ENCODE measurements around the gene MYO15B.

Gene MYO15B

GRCh38 chr17:75589919-75590303 lies 2.3 kb downstream of the MYO15B start:
- H3K4me1 ChIP-seq (ENCODE audit: insufficient read depth, low read length, poor library complexity, severe bottlenecking): peaks cover 12% of the 10 kb centered on the region
- no peak for TF ChIP-seq EZH2phosphoT487 (IDR thresholded peaks at IDR 0.05; ENCODE audit: borderline replicate concordance)
- TF ChIP-seq CTCF (conservative IDR thresholded peaks at IDR 0.05; ENCODE audit: low read length): no peak
- peaks cover 9% of the 10 kb centered on the region; the same call in 1 of the 2 replicates for H3K79me2 ChIP-seq (ENCODE audit: insufficient read depth, low read length)
- H3K9ac ChIP-seq (ENCODE audit: low read depth, low read length, poor library complexity, severe bottlenecking): peak overlapping the region; percentile 69
- no peaks in the 10 kb centered on the region for H3F3A ChIP-seq (ENCODE audit: low read depth)
- H3K9me3 ChIP-seq (ENCODE audit: insufficient read depth, low read depth, low read length): no peaks in the 10 kb centered on the region
- no peaks in the 10 kb centered on the region for H3K36me3 ChIP-seq (ENCODE audit: insufficient read depth, low read length)
- H3K9me2 ChIP-seq (replicated peaks; ENCODE audit: low read depth, low read length): no peaks in the 10 kb centered on the region
- H3K27me3 ChIP-seq (ENCODE audit: insufficient read depth, low read length, poor library complexity, severe bottlenecking): no peaks in the 10 kb centered on the region
- peak overlapping the region; percentile 70 for H3K4me2 ChIP-seq (ENCODE audit: low read depth, low read length, poor library complexity, severe bottlenecking)
- H2AFZ ChIP-seq (ENCODE audit: low read length): no peak overlapping the region
- peak overlapping the region; percentile 73 for H3K4me3 ChIP-seq (ENCODE audit: low read length, poor library complexity, severe bottlenecking)
- peaks cover 4% of the 10 kb centered on the region for H4K20me1 ChIP-seq (ENCODE audit: insufficient read depth, low read length, poor library complexity, severe bottlenecking)

GRCh38 chr17:75590314-75590761 lies 2.7 kb downstream of the MYO15B start:
- peak overlapping the region; percentile 69 for H3K9ac ChIP-seq (ENCODE audit: low read depth, low read length, poor library complexity, severe bottlenecking)
- H3K27me3 ChIP-seq (ENCODE audit: insufficient read depth, low read length, poor library complexity, severe bottlenecking): no peaks in the 10 kb centered on the region
- H3K9me2 ChIP-seq (replicated peaks; ENCODE audit: low read depth, low read length): no peaks in the 10 kb centered on the region
- H3K9me3 ChIP-seq (ENCODE audit: insufficient read depth, low read depth, low read length): no peaks in the 10 kb centered on the region
- H3K4me2 ChIP-seq (ENCODE audit: low read depth, low read length, poor library complexity, severe bottlenecking): peak overlapping the region; percentile 70
- H3K79me2 ChIP-seq (ENCODE audit: insufficient read depth, low read length): peaks cover 9% of the 10 kb centered on the region; the same call in 1 of the 2 replicates
- peak overlapping the region; percentile 73 for H3K4me3 ChIP-seq (ENCODE audit: low read length, poor library complexity, severe bottlenecking)
- peaks cover 4% of the 10 kb centered on the region for H4K20me1 ChIP-seq (ENCODE audit: insufficient read depth, low read length, poor library complexity, severe bottlenecking)
- H3K36me3 ChIP-seq (ENCODE audit: insufficient read depth, low read length): no peaks in the 10 kb centered on the region
- peaks cover 12% of the 10 kb centered on the region for H3K4me1 ChIP-seq (ENCODE audit: insufficient read depth, low read length, poor library complexity, severe bottlenecking)
- no peak overlapping the region for H2AFZ ChIP-seq (ENCODE audit: low read length)
- H3F3A ChIP-seq (ENCODE audit: low read depth): no peaks in the 10 kb centered on the region
- TF ChIP-seq EZH2phosphoT487 (IDR thresholded peaks at IDR 0.05; ENCODE audit: borderline replicate concordance) (no peak), CTCF (conservative IDR thresholded peaks at IDR 0.05; ENCODE audit: low read length) (no peak)

GRCh38 chr17:75590849-75591721 lies 3.5 kb downstream of the MYO15B start:
- Histone ChIP-seq H3K4me3 (ENCODE audit: low read length, poor library complexity, severe bottlenecking) (no peak overlapping the region), H3K36me3 (ENCODE audit: insufficient read depth, low read length) (no peaks in the 10 kb centered on the region)

More at GRCh38 chr17:75590849-75591721, 3.5 kb downstream of the MYO15B start:
- H3K27me3 ChIP-seq (ENCODE audit: insufficient read depth, low read length, poor library complexity, severe bottlenecking): no peaks in the 10 kb centered on the region
- no peak overlapping the region for H2AFZ ChIP-seq (ENCODE audit: low read length)
- no peaks in the 10 kb centered on the region for H3K9me3 ChIP-seq (ENCODE audit: insufficient read depth, low read depth, low read length)
- no peaks in the 10 kb centered on the region for H3K9me2 ChIP-seq (replicated peaks; ENCODE audit: low read depth, low read length)
- peaks cover 4% of the 10 kb centered on the region for H4K20me1 ChIP-seq (ENCODE audit: insufficient read depth, low read length, poor library complexity, severe bottlenecking)
- peaks cover 9% of the 10 kb centered on the region; the same call in 1 of the 2 replicates for H3K79me2 ChIP-seq (ENCODE audit: insufficient read depth, low read length)
- no peak overlapping the region for H3K9ac ChIP-seq (ENCODE audit: low read depth, low read length, poor library complexity, severe bottlenecking)
- H3K4me2 ChIP-seq (ENCODE audit: low read depth, low read length, poor library complexity, severe bottlenecking): no peak overlapping the region
- peaks cover 12% of the 10 kb centered on the region for H3K4me1 ChIP-seq (ENCODE audit: insufficient read depth, low read length, poor library complexity, severe bottlenecking)
- no peak for TF ChIP-seq EZH2phosphoT487 (IDR thresholded peaks at IDR 0.05; ENCODE audit: borderline replicate concordance)
- no peak for TF ChIP-seq CTCF (conservative IDR thresholded peaks at IDR 0.05; ENCODE audit: low read length)
- H3F3A ChIP-seq (ENCODE audit: low read depth): no peaks in the 10 kb centered on the region
